GM23338 (cell line): ENCODE measurements around the gene PALLD.

Source experiments
- ZNF331 ChIP-seq: fragments of 250-450 bp; sonication (Bioruptor Pico); IDR thresholded peaks from 2 replicates; pipeline ENCODE4 v1.5.0; 2020; ENCODE audit warnings: low read depth, mild to moderate bottlenecking, moderate library complexity
- TF ChIP-seq, protein P1 (sequence below), 2 experiments: fragments of 200-600 bp in 1 of 2; sonication (generic) in 1 of 2; conservative IDR thresholded peaks; 2 replicates each; pipeline versions ENCODE4 v1.5.1 to v1.6.1; 2016 to 2017; ENCODE audit warnings: antibody characterized with exemption in 2 of 2, low read depth in 2 of 2, mild to moderate bottlenecking in 2 of 2, moderate library complexity in 1 of 2

DNA sequence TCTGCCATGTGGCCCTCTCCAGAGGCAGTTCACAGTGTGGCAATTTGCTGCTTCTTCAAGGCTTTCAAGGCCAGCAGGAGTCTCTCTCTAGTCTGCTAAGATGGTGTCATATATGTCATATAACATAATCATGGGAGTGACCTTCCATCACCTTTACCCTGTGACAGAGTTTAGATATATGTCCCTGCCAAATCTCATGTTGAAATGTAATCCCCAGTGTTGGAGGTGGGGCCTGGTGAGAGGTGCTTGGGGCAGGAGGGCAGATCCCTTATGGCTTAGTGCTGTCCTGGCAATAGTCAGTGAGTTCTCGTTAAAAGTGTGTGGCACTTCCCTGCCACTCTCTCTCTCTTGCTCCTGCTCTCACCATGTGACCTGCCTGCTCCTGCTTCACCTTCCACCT, 252.0 kb downstream of the PALLD start:
- TF ChIP-seq, protein P1, sequence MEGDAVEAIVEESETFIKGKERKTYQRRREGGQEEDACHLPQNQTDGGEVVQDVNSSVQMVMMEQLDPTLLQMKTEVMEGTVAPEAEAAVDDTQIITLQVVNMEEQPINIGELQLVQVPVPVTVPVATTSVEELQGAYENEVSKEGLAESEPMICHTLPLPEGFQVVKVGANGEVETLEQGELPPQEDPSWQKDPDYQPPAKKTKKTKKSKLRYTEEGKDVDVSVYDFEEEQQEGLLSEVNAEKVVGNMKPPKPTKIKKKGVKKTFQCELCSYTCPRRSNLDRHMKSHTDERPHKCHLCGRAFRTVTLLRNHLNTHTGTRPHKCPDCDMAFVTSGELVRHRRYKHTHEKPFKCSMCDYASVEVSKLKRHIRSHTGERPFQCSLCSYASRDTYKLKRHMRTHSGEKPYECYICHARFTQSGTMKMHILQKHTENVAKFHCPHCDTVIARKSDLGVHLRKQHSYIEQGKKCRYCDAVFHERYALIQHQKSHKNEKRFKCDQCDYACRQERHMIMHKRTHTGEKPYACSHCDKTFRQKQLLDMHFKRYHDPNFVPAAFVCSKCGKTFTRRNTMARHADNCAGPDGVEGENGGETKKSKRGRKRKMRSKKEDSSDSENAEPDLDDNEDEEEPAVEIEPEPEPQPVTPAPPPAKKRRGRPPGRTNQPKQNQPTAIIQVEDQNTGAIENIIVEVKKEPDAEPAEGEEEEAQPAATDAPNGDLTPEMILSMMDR (conservative IDR thresholded peaks at IDR 0.05; ENCODE audit: low read depth in 2 of 2), result no peak
- TF ChIP-seq ZNF331 (CRISPR knock-in tag), result no peak
